Stimulated activated CD4-positive, alpha-beta T cell treated with anti-CD3 and anti-CD28 coated beads, Interleukin-2, amount 100 ng/mL, for 48 hours (primary cell): ENCODE measurements around the gene RUBCNL.
"Not testable (repeated sequence)": the region's sequence is repeated elsewhere in the genome, so short reads cannot be mapped to it uniquely, and the experiment has no call there.

ENCODE experiments used
- DNase-seq, 2 donors: peaks; one replicate each; pipeline ENCODE4 v3.0.0-alpha.2; 2020

RUBCNL gene

GRCh38 chr13:46387064-46387851 lies at the start of gene RUBCNL:
Gene RUBCNL (minus strand): TSS chr13:46387252. CDS start chr13:46372475, 14,777 bp downstream.
- DNase-seq: peak; percentile 11 to 24

- not testable (repeated sequence) for DNase-seq
Observed at GRCh38 chr13:46429558-46429957, 42.5 kb upstream of the RUBCNL start.

- no peak for DNase-seq
Observed at GRCh38 chr13:46405457-46405856, 18.4 kb upstream of the RUBCNL start.

GRCh38 chr13:46404733-46405100 lies 17.7 kb upstream of the RUBCNL start:
- DNase-seq: no peak

GRCh38 chr13:46403851-46404732 lies 17.0 kb upstream of the RUBCNL start:
- no peak for DNase-seq

GRCh38 chr13:46402178-46402577 lies 15.1 kb upstream of the RUBCNL start:
- DNase-seq: no peak

GRCh38 chr13:46401432-46401831 lies 14.4 kb upstream of the RUBCNL start:
- DNase-seq: no peak

- no peak for DNase-seq
Observed at GRCh38 chr13:46396341-46396740, 9.3 kb upstream of the RUBCNL start.

- DNase-seq: no peak
Observed at GRCh38 chr13:46392967-46393366, 5.9 kb upstream of the RUBCNL start.

GRCh38 chr13:46389457-46390451 lies 2.7 kb upstream of the RUBCNL start:
- no peak for DNase-seq

- DNase-seq: no peak
Observed at GRCh38 chr13:46388846-46389245, 1.8 kb upstream of the RUBCNL start.

GRCh38 chr13:46388308-46388707 lies 1.3 kb upstream of the RUBCNL start:
- DNase-seq: no peak

- DNase-seq: no peak
Observed at GRCh38 chr13:46386392-46387063, 524 bp downstream of the RUBCNL start.

GRCh38 chr13:46385946-46386345 lies 1.1 kb downstream of the RUBCNL start:
- no peak for DNase-seq

GRCh38 chr13:46383383-46383782 lies 3.7 kb downstream of the RUBCNL start:
- DNase-seq: no peak

GRCh38 chr13:46382224-46382623 lies 4.8 kb downstream of the RUBCNL start:
- DNase-seq: no peak

GRCh38 chr13:46380242-46380641 lies 6.8 kb downstream of the RUBCNL start:
- DNase-seq: no peak

- no peak for DNase-seq
Observed at GRCh38 chr13:46379611-46380010, 7.4 kb downstream of the RUBCNL start.

- no peak for DNase-seq
Observed at GRCh38 chr13:46378411-46378810, 8.6 kb downstream of the RUBCNL start.

- no peak for DNase-seq
Observed at GRCh38 chr13:46377554-46377953, 9.5 kb downstream of the RUBCNL start.

GRCh38 chr13:46374710-46375109 lies 12.3 kb downstream of the RUBCNL start:
- no peak for DNase-seq

- no peak for DNase-seq
Observed at GRCh38 chr13:46373623-46374022, 13.4 kb downstream of the RUBCNL start.
